H4 (cell line): ENCODE measurements around the gene CHD2. TPM values are rescaled to one million over a fixed set of nuclear protein-coding genes. Genes with fewer than 3 reads are reported as not detected.
"Not testable (repeated sequence)": the region's sequence is repeated elsewhere in the genome, so short reads cannot be mapped to it uniquely, and the experiment has no call there.

Experiments used
- DNase-seq: peaks from one replicate; pipeline ENCODE4 v3.0.0-alpha.2; 2015; ENCODE audit warnings: low spot score
- total RNA-seq: library from RNA; depleted of rRNA; stranded (reverse); fragments of >200 nt; shearing (Covaris generic); gene quantifications from 2 replicates; pipeline ENCODE4 v1.2.3, GENCODE V29; 2014

Gene CHD2
- total RNA-seq, 1 experiment from 2014 or later = 19.1 TPM

DNA sequence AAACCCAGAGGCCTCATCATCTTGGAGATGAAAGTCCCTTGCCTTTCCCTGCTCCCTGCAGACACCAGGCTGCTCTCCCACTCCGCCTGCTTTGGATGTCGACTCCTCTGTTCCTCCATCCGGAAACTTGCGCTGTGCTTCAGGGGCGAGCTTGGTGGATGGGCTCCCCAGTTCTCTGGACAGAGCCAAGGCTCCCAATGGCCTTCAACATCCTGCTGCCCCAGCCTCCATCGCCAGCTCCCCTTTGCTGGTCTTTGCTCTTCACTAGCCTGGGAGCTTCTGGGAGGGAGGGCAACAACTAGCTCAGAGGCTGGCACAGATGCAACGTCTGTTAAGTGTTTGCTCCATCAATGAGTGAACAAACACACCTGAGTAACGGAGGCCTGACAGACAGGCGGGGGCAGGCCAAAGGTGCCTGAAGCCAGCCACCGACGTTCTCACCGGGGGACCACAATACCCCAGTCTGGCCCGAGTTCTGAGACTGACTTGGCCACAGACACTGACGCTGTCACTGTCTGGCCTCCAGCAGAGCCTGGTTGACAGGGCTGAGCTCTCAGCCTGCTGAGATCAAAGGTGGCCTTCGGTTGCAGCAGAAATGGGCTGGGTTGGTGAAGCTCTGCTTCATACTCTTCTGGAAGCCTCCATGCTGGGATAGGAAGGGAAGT lies 149.9 kb downstream of the CHD2 start:
- DNase-seq = no peak

DNA sequence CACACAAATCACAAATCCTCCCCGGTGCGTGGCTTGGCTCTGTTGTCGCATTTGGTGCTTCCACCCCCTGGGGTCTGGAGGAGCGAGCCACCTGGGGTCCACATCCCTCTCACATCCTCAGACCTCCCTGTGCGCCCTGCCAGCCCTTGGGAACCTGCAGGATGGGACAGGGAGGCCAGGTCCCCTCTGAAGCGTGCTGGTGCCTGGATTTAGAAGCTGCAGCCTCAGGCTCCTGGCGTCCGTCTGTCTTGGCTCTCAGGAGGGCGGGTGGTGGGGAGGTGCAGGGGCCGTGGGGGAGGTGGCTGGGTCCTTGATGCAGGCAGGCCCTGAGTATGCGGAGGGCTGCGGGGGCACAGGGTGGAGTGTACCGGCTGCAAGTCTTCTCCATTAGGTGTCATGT lies 150.5 kb downstream of the CHD2 start:
- no peak for DNase-seq

DNA sequence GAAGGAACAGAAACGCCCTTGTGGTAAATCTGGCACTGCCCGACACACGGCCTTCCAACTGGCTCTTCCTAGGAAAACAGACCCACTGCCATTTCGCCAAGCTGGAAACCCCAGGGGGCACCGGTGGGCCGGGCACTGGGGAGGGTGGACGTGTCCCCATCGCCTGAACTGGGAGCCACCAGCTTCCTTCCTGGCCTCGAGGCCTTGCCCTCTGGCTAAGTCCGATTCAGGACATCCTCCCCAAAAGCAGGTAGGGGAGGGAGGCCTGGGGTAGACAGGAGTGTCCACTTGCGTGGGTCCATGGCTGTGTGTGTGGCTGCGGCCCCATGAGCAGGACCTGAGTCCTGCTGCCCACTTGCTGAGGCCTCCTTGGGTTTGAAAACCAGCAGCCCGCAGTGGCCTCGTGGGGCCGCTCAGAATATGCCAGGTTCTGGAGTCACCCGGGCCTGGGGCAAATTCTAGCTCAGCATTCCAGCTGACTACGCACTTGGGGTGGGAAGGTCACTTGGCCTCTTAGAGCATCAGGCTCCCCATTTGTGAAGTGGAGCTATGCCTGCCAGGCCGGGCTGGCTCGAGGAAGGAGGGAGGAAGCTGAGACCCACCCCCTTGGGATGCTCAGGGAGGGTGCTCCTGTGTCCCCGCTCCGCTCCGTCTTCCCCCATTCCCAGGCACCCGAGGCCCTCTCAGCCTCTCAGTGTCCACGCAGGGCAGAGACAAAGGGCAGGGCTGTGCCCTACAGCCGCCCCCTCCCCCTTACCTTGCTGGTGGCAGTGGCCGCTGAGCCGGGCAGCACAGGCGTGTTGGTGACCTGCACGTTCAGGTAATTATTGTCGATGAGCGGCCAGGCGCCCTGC lies 151.3 kb downstream of the CHD2 start:
- no peak for DNase-seq

DNA sequence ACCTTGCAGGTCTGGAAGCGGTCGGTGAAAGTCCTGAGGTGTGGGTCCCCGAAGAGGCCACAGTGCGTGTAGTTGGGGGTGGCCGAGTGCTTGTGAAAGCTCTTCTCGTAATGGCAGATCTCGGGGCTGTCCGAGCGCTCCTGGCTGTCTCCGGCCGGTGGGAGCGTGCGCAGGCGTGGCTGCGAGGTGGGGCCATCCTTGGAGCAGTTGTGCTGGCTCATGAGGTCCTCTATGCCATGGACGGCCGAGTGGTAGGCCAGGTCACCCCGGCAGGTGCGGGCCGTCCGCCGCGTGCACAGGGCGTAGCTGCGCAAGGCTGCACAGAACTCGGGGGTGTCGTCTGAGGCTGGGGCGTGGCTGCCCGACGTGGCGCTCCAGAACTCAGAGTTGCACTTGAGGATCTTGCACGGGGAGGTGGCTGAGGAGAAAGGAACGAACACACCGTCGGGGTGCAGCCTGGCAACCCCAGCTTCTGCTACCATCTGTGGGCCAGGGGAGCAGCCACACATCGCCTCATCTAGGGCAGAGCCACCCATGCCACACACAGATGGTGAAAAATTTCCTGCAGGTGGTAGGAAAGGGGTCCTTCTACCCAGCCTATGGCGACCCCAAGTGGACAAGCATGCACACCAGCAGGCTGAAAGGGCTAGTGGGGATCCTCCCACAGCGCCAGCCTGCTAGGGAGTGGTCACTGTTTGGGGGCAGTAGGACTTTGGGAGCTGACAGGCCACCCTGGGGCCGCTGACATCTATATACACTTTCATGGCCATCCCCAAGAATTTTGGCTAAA lies 152.2 kb downstream of the CHD2 start:
- DNase-seq = no peak

DNA sequence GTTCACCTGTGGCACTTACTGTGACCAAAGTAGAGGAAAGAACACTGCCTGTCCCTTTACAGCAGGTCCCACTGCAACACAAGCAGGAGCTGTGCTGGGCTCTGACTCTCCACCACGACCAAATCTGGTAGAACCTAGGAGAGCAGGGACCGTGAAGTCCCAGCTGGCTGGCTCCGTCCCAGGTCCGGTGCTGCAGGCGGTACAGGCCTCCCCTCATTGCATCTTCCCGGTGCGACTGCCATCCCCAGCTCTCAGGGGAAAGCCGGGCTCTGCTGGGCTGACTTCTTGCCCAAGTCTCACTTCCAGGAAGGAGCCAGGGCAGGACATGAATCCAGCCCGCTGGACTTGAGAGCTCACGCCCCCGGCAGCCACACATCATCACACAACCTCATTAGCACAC lies 155.1 kb downstream of the CHD2 start:
- no peak for DNase-seq

DNA sequence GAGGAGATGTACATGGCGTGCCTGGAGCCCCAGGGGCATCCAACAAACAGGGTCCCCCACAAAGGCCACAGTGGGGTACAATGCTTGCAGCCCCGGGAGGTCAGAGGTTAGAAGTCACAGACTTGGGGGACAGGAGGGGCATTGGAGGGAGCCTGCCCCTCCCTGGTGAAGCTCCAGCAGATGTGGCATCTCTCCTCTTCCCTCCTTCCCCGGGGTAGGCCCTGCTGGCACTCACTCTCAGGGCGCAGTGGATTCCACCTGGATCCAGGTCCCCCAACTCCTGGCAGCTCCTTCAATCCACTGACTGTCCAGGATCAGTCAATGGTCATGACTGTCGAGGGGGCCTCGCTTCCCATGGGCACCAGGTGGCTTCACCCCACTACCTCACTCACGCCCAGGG lies 156.7 kb downstream of the CHD2 start:
- no peak for DNase-seq

DNA sequence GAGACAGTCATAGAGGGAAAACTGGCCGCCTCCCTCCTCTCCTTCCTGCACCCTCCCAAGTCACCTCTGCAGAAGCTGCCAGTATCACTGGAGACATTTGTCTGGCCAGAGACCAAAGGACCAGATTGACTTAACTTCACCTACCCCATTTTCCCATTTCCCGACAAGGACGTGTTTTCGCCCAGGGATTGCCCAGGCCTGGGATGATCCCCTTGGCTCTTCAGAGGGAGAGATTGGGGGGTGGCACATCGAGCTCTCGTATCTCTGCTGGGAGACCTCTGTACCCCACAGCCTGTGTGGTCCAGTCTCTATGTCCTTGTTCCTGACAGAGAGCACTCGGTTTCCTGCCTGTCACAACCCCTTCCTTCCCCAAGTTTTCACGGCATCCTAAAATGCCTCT lies 157.5 kb downstream of the CHD2 start:
- no peak for DNase-seq

DNA sequence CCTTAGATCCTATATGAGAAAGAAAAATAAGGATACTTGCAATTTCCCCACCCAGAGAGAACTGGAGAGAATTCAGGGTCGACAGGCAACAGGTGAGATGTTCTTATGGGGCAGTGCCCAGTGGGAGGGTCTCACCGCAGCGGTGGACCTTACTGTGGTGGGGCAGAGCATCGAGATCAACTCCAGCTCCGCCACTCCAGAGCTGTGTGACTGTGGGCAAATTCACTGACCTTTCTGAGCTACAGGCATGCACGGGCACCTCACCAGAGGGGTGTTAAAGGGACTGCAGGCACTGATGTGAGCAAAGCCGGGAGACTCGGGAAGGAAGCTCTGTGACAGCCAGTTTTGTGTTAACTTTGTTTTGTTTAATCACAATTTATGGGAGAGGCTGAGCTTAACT lies 158.0 kb downstream of the CHD2 start:
- no peak for DNase-seq

DNA sequence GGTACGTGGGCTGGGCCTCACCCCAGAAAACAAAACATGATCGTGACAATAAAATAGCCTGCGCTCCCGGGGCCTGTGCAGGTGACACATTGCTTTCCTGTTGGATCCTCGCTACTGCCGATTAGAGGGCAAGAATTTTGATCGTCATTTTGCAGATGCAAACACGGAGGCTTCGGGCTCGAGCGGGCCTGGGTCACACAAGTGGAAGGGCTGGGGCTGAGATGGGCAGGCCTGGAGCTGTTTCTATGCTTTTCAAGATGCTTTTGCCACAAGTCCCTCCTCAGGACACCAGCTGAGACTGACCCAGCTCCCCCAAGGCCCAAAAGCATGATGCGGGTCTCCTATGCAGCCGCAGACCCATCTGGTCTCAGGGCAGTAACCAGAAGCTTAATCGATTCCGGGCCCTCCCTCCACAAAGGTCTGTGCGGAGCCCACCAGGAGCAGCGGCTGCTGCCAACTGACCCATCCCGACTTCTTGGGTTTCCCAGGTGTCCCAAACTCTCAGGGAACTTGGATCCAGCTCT lies 158.8 kb downstream of the CHD2 start:
- no peak for DNase-seq

DNA sequence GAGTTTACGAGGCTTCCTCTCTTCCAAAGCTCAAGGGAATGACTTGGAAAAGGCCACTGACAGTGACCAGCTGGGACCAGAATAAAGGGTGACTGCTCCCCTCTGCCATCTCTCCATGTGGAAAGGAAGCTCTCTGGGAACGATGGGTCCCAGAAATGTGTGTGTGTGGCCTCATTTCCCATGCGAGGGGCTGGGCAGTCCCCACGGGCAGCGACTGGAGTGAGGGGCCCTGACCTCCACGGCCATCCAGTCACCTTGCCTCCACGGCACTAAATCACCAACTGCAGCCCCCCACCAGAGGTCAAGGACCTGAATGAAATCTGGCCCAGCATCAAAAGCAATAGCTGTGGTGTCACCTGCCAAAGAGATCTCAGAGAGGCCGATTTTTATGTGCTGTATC lies 159.3 kb downstream of the CHD2 start:
- no peak for DNase-seq

DNA sequence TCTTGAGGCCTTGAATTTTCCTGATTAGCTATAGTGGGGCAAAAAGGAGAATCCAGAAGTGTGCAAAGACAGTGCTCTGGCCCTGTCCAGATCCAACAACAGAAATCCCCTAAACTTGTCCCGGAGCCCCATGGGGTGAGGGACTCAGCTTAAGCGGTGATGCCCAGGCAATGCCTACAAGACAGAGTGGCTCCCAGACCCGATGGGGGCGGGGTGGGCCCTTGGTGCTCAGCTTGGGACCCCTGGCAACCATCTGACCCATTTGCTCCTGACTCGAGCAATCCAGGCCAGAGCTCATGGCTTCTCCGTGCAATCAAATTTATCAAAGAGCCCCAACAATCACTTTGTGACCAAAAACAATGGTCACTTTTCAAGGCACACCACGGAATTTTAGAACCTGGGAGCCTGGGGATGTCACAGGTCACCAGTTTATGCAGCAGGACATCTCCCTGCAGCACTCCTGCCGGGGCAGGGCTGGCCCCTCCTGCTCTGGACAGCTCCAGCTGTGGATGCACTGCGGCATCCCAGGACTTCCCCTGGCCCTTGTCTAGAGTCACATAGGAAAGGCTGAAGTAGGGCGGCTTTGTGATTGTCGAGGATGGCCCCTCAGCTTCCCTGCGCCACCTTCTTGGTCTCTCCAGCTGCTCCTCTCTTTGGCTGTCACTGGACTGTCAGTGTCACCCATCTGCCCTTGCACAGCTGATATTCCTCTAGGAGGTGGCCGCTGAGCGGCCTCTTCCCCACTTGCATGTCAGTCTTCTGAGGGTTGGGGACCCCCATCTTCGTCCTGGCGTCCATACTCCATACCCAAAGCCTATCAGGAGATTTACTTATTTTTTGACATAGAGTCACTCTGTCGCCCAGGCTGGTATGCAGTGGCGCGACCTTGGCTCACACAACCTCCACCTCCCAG lies 160.5 kb downstream of the CHD2 start:
- no peak for DNase-seq

DNA sequence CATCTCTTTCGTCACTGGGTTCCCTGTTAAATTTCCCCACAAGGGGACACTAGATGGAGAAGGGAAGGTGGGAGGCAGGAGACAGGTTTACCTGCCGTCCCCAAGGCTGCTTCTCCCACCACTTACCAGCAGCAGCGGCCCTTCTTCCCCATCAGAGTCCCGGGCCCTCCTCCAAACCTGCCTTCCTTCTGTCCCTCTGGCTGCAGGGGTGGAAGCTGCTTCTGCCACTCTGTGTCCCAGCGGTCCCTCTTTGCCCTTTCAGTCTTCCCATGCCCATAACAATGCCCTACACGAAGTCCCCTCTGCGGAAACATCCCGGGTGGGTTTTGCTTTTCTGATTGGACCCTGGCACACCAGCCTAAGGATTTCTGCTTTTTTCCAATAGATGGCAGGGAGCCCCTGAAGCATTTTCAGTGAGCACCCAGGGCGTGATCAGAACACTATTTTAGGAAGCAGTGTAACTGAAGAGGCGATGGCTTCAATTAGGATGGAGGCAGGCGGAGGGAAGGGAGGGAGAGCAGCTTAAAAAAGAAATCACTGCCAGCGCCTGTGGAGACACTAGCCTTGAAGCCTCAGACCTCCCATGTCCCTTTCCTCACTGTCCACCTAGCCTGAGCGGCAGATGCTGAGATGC lies 162.6 kb downstream of the CHD2 start:
- DNase-seq = not testable (repeated sequence)

DNA sequence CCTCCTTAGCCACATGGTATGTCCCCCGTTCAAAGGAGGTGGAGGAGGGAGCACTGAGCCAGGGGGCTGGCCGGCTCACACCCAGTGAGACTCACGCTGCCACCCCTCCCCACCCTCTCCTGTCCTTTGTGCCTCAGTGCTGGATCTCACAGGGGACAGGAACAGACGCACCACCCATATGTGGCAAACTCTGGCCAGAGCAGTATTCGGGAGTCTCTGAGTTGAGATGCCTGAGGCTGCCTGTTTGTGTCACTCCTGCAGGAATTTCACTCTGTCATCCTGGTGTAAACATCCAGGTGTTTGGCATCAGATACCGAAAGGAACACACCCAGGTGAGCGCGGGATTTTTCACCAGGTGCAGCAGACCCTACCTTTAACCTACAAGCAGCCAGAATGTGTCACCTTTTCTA lies 163.1 kb downstream of the CHD2 start:
- no peak for DNase-seq

DNA sequence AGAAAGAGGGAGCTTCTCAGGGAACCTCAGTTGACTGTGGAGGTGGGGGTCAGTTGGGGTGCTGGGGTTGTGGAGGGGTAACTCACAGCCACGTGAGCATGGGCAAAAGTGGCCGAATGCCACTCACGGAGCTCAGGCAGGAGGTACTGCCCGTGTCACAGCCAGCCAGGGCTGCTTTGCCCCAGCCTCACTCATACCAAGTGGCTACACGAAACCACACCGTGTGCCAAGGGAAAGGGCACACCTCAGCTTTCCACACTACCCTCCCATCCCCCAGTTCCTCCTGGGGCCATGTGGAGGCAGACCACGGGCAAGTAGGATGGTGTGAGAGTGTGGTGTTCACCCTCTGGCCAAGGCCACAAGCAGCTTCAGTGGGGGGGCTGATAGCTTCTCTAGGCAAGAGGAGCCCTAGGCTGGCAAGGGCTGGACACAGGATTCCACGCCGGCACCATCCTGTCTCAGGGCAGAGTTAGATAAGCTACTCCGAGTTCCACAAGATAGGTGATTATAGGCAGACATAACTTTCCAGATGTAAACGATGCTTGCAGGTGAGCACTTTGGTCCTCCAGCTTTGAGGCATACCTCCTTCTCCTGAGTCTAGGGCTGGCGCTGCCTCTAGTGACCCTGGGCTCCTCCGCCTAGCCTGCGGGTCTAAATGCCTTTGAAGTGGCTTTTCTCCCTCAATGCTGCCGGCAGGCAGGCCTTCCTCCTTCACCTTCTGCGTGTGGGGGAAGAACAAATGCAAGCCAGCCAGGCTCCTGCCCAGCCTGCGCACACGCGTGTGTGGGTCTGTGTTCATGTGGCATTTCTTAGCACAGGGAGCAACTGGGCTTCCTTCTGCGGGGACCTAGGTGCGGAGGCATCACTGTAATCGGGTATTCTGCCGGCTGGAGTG lies 163.9 kb downstream of the CHD2 start:
- no peak for DNase-seq

DNA sequence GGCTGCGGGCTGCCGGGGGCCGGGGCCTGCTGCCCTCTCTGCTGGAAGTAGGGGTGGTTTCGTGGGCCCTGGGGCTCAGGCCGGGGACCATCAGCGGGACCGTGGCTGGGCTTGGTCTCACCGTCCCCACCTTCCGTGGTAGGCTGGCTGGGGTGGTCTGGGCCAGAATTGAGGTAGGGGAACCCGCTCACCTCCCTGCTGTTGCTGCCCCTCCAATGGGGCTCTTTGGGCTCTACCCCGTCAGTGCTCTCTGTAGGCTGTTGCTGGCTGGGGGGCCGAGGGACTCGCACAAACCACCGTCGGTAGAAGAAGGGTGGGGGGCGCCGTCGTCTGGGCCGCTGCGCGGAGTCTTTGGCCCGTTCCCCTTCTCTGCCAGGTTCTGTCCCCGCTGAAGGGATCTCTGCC lies 165.5 kb downstream of the CHD2 start:
- no peak for DNase-seq

DNA sequence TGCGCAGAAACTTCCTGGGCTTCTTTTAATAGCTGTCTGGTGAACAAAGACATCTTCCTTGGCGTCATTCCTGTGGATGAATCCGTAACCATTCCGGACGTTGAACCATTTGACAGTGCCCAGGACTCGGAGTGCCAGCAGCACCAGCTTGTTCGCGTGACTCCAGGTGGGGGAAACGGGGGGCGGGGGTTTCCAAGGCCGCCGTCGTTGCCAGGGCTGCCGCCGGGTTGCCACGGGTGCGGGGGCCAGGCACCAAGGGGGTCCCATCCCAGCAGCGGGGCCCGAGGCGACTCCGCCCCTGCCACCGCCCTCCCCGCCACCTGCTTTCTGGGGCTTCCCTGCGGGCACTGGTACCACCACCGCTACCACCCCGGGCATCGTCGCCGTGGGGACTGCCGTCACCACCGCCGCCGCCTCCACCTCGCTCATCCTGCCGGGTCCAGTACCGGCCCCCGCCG lies 166.1 kb downstream of the CHD2 start:
- no peak for DNase-seq

DNA sequence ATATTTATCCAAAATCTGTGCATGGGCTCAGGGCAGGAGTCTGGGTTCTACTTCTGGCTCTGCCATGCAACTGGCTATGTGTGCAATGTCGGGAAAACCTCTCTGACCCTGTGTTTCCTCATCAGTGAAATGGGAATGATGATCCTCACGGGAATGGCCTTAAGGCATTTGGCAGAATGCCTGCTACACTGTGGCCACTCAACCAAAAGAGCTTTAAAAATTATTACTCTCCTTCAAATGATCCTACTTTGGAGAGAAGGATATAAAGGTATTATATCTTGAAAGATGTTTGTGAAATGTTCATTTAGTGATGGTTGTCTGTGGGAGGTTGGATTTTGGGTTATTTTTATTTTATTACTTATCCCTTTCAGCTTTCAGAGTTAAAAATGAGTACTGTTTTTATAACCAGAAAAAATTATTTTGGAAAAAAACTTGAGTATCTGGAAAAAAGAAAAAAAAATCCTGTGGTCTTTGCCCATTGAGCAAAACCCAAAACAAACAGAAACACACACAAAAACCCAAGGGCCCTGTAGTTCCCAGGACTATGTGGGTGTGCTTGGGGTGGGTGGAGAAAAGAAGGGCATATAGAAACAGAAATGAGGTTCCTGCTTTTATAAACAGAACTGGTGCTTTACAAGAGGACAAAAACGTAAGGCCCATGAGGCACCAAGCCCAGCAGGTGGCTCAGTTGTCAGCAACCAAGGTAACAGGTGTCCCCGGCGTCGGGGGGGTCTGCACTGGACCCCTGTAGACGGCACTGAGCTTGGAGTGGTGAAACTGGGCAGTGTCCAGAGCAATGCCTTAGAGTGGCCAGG lies 166.9 kb downstream of the CHD2 start:
- DNase-seq = no peak

DNA sequence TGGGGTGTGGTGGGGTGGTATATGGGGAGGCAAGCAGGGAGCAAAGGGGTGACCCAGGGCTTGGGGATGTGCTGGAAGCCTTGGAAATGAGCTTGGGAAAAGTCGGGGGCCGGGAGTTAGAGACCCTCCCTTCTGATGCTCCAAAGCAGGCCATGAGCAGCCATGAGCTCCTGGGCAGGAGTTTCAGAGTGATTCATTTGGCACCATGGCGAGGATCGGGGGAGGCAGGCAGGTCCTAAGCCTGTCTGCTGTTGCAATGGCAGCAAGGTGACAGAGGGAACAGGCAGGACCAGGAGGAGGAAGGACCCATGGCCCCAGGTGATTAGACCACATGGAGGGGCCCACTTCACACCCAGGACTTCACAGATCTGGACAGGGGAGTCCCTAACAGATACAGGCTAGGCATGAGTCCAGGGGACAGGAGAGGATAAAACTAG lies 167.5 kb downstream of the CHD2 start:
- no peak for DNase-seq
